Renal cortex interstitium (tissue), 11 donors: ENCODE results near the gene SPOCK1. TPM values are rescaled to one million over a fixed set of nuclear protein-coding genes. Genes with fewer than 3 reads are reported as not detected.

Source experiments
- DNase-seq, 11 donors: peaks; one replicate each; pipeline ENCODE4 v3.0.0-alpha.2; 2013; ENCODE audit warnings: low read depth in 9 of 11, low spot score in 4 of 11; ENCODE audit errors: extremely low read depth in 1 of 11
- polyA plus RNA-seq, 3 donors: library from polyadenylated mRNA; unstranded; fragments of 120-200 nt; gene quantifications; one replicate each; pipeline ENCODE4 v1.2.1, GENCODE V29; 2013; ENCODE audit not compliant: insufficient read length in 3 of 3

The SPOCK1 gene
- polyA plus RNA-seq, 3 donors, result 6.5 to 9.7 (median 8.3) TPM

- no peak for DNase-seq
Observed at GRCh38 chr5:137228816-137229215, 270.3 kb downstream of the SPOCK1 start.

- DNase-seq, result no peak
Observed at GRCh38 chr5:137226081-137226480, 273.0 kb downstream of the SPOCK1 start.

GRCh38 chr5:137223324-137224295 lies 275.5 kb downstream of the SPOCK1 start:
- DNase-seq, result no peak

- DNase-seq, result no peak
Observed at GRCh38 chr5:137221943-137222342, 277.2 kb downstream of the SPOCK1 start.

GRCh38 chr5:137220523-137220927 lies 278.6 kb downstream of the SPOCK1 start:
- peak in 2 of 11 donors; percentile 9 to 12 for DNase-seq

- DNase-seq, result no peak
Observed at GRCh38 chr5:137218896-137219295, 280.2 kb downstream of the SPOCK1 start.

- no peak for DNase-seq
Observed at GRCh38 chr5:137218471-137218870, 280.7 kb downstream of the SPOCK1 start.

- no peak for DNase-seq
Observed at GRCh38 chr5:137217599-137218200, 281.4 kb downstream of the SPOCK1 start.

- DNase-seq, result no peak
Observed at GRCh38 chr5:137216976-137217598, 282.0 kb downstream of the SPOCK1 start.

- DNase-seq, result no peak
Observed at GRCh38 chr5:137215780-137216179, 283.3 kb downstream of the SPOCK1 start.

- DNase-seq, result no peak
Observed at GRCh38 chr5:137215261-137215660, 283.9 kb downstream of the SPOCK1 start.

GRCh38 chr5:137214446-137215189 lies 284.5 kb downstream of the SPOCK1 start:
- no peak for DNase-seq

- DNase-seq, result no peak
Observed at GRCh38 chr5:137212471-137212870, 286.7 kb downstream of the SPOCK1 start.

- no peak for DNase-seq
Observed at GRCh38 chr5:137209232-137209809, 289.8 kb downstream of the SPOCK1 start.

GRCh38 chr5:137207023-137207760 lies 291.9 kb downstream of the SPOCK1 start:
- no peak for DNase-seq

GRCh38 chr5:137206030-137206715 lies 293.0 kb downstream of the SPOCK1 start:
- DNase-seq, result no peak

- DNase-seq, result no peak
Observed at GRCh38 chr5:137205231-137206027, 293.7 kb downstream of the SPOCK1 start.
